H1 (cell line): ENCODE results near the gene OR10H5. TPM values are rescaled to one million over a fixed set of nuclear protein-coding genes. Genes with fewer than 3 reads are reported as not detected.

Experiments
- CTCF ChIA-PET: fragments of 300-600 bp; sonication (Branson Sonifier 250); formaldehyde crosslinking; loops from one replicate; lab custom pipeline; 2021; ENCODE audit not compliant: partially characterized antibody; lab: Charles Lee
- POLR2A ChIA-PET: fragments of 300-600 bp; sonication (Branson Sonifier 250); formaldehyde crosslinking; loops from one replicate; lab custom pipeline; 2021; ENCODE audit warnings: inconsistent platforms; ENCODE audit not compliant: partially characterized antibody; lab: Charles Lee
- DNase-seq, 2 experiments: peaks; one replicate each; pipeline versions ENCODE4 v3.0.0 to v3.0.0-alpha.2; 2010 to 2022; ENCODE audit warnings: low spot score in 2 of 2, low read depth in 1 of 2, mixed read lengths in 1 of 2
- FAIRE-seq: peaks from 2 replicates; lab custom pipeline; 2011; peaks lifted over from hg19 to GRCh38; lab: Jason Lieb, UNC
- H2AFZ ChIP-seq: 2 replicates; pipeline ENCODE4 v1.8.1; 2012; ENCODE audit warnings: low read length, inconsistent platforms
- H2AK5ac ChIP-seq: 2 replicates; pipeline ENCODE4 v1.6.1; 2013; ENCODE audit warnings: low read depth, low read length
- H2BK120ac ChIP-seq: replicated peaks from 2 replicates; pipeline ENCODE3; 2013; ENCODE audit warnings: low read depth, low read length, inconsistent platforms
- H2BK12ac ChIP-seq: 2 replicates; pipeline ENCODE4 v1.6.1; 2013; ENCODE audit warnings: low read depth, low read length
- H2BK15ac ChIP-seq: 2 replicates; pipeline ENCODE4 v1.6.1; 2013; ENCODE audit warnings: low read length
- H2BK20ac ChIP-seq: 2 replicates; pipeline ENCODE4 v1.6.1; 2013; ENCODE audit warnings: low read length
- H2BK5ac ChIP-seq: 2 replicates; pipeline ENCODE4 v1.6.1; 2013; ENCODE audit warnings: low read depth, low read length
- H3K14ac ChIP-seq: 2 replicates; pipeline ENCODE4 v1.6.1; 2013; ENCODE audit warnings: inconsistent platforms; ENCODE audit not compliant: insufficient read length
- H3K18ac ChIP-seq: 2 replicates; pipeline ENCODE4 v1.6.1; 2013; ENCODE audit warnings: low read length; ENCODE audit errors: extremely low read depth
- H3K23ac ChIP-seq: 2 replicates; pipeline ENCODE4 v1.6.1; 2013; ENCODE audit warnings: inconsistent platforms; ENCODE audit not compliant: insufficient read length
- H3K23me2 ChIP-seq: 2 replicates; pipeline ENCODE4 v1.6.1; 2013; ENCODE audit warnings: low read depth, low read length
- H3K27ac ChIP-seq: 2 replicates; pipeline ENCODE4 v1.6.1; 2011; ENCODE audit warnings: low read depth, low read length, inconsistent platforms
- H3K27me3 ChIP-seq, 4 experiments: replicated peaks in 1 of 4; 1 replicate in 1 of 4; 2 replicates in 3 of 4; pipeline versions ENCODE4 v1.6.1 to v1.8.1; 2011 to 2013; ENCODE audit warnings: low read length in 3 of 4, mild to moderate bottlenecking in 3 of 4, inconsistent platforms in 2 of 4, mixed read lengths in 2 of 4, moderate library complexity in 1 of 4; ENCODE audit not compliant: control insufficient read depth in 3 of 4, insufficient read depth in 3 of 4; ENCODE audit errors: extremely low read depth in 1 of 4
- H3K36me3 ChIP-seq, 4 experiments: 2 replicates each; pipeline versions ENCODE4 v1.6.1 to v1.8.1; 2011 to 2013; ENCODE audit warnings: mild to moderate bottlenecking in 4 of 4, low read length in 3 of 4, moderate library complexity in 2 of 4, control low read depth in 1 of 4, inconsistent platforms in 1 of 4; ENCODE audit not compliant: insufficient read depth in 4 of 4, control insufficient read depth in 2 of 4
- H3K4ac ChIP-seq: replicated peaks from 2 replicates; pipeline ENCODE3; 2013; ENCODE audit warnings: low read length, low read depth, mixed read lengths, inconsistent platforms; ENCODE audit not compliant: insufficient read length
- H3K4me1 ChIP-seq, 4 experiments: replicated peaks in 1 of 4; 1 replicate in 1 of 4; 2 replicates in 3 of 4; pipeline versions ENCODE4 v1.6.1 to v1.8.1; 2011 to 2013; ENCODE audit warnings: low read length in 3 of 4, inconsistent platforms in 2 of 4, mixed read lengths in 1 of 4; ENCODE audit not compliant: insufficient read depth in 4 of 4, control insufficient read depth in 3 of 4
- H3K4me2 ChIP-seq, 2 experiments: 2 replicates each; pipeline versions ENCODE4 v1.6.1 to v1.8.1; 2011 to 2013; ENCODE audit warnings: low read depth in 2 of 2, low read length in 2 of 2, control low read depth in 1 of 2, inconsistent platforms in 1 of 2, mild to moderate bottlenecking in 1 of 2; ENCODE audit not compliant: insufficient read depth in 1 of 2
- H3K4me3 ChIP-seq, 4 experiments: fragments of 200-600, 300-600 bp in 1 of 4; sonication (generic), shearing (Covaris generic), sonication (Bioruptor Twin) in 1 of 4; 2 replicates each; pipeline versions ENCODE4 v1.5.1 to v1.8.1; 2011 to 2016; ENCODE audit warnings: low read length in 4 of 4, low read depth in 3 of 4, control low read depth in 2 of 4, inconsistent platforms in 2 of 4, mild to moderate bottlenecking in 2 of 4, mixed read lengths in 1 of 4, moderate library complexity in 1 of 4; ENCODE audit not compliant: insufficient read depth in 2 of 4; ENCODE audit errors: extremely low read depth in 1 of 4
- H3K56ac ChIP-seq: replicated peaks from 2 replicates; pipeline ENCODE3; 2013; ENCODE audit warnings: low read depth, mild to moderate bottlenecking, mixed read lengths, low read length, inconsistent platforms; ENCODE audit not compliant: insufficient read length
- H3K79me1 ChIP-seq: 2 replicates; pipeline ENCODE4 v1.6.1; 2013; ENCODE audit warnings: low read depth, low read length, control low read depth
- H3K79me2 ChIP-seq, 2 experiments: 2 replicates each; pipeline versions ENCODE4 v1.6.1 to v1.8.1; 2012 to 2013; ENCODE audit warnings: low read length in 2 of 2, mild to moderate bottlenecking in 2 of 2, inconsistent platforms in 1 of 2; ENCODE audit not compliant: insufficient read depth in 2 of 2, control insufficient read depth in 1 of 2
- H3K9ac ChIP-seq, 4 experiments: replicated peaks in 1 of 4; 1 replicate in 1 of 4; 2 replicates in 3 of 4; pipeline versions ENCODE4 v1.6.1 to v1.8.1; 2011 to 2013; ENCODE audit warnings: low read depth in 3 of 4, low read length in 3 of 4, control low read depth in 2 of 4, mild to moderate bottlenecking in 2 of 4, moderate library complexity in 2 of 4, inconsistent platforms in 1 of 4; ENCODE audit errors: extremely low read depth in 1 of 4
- H3K9me3 ChIP-seq, 2 experiments: 2 replicates each; pipeline versions ENCODE4 v1.6.1 to v1.8.1; 2012 to 2013; ENCODE audit warnings: mild to moderate bottlenecking in 2 of 2, moderate library complexity in 2 of 2, control low read depth in 1 of 2, inconsistent platforms in 1 of 2, low read depth in 1 of 2, low read length in 1 of 2, mixed read lengths in 1 of 2; ENCODE audit not compliant: insufficient read depth in 2 of 2
- H4K20me1 ChIP-seq, 2 experiments: replicated peaks in 1 of 2; 2 replicates each; pipeline versions ENCODE3 to v1.8.1; 2011 to 2013; ENCODE audit warnings: inconsistent platforms in 2 of 2, low read length in 2 of 2, mild to moderate bottlenecking in 1 of 2; ENCODE audit not compliant: insufficient read depth in 2 of 2, control insufficient read depth in 1 of 2
- H4K5ac ChIP-seq: 2 replicates; pipeline ENCODE4 v1.6.1; 2013; ENCODE audit warnings: low read length, low read depth, mixed read lengths, inconsistent platforms; ENCODE audit not compliant: insufficient read length
- H4K8ac ChIP-seq: 2 replicates; pipeline ENCODE4 v1.8.0; 2013; ENCODE audit warnings: mild to moderate bottlenecking, moderate library complexity, low read length, inconsistent platforms; ENCODE audit not compliant: insufficient read depth; ENCODE audit errors: extremely low read depth
- H4K91ac ChIP-seq: replicated peaks from 2 replicates; pipeline ENCODE3; 2013; ENCODE audit warnings: low read length, mixed read lengths, inconsistent platforms; ENCODE audit not compliant: insufficient read length
- ATF2 ChIP-seq: IDR thresholded peaks from 2 replicates; pipeline ENCODE4 v1.6.1; 2012; ENCODE audit warnings: low read length, inconsistent platforms
- BACH1 ChIP-seq: IDR thresholded peaks from 2 replicates; pipeline ENCODE4 v1.6.1; 2012; ENCODE audit warnings: low read length, improper control_type of control experiment
- HDAC6 ChIP-seq: IDR thresholded peaks from one replicate; pipeline ENCODE4 v1.7.1; 2012; ENCODE audit warnings: low read depth, mild to moderate bottlenecking, inconsistent platforms, low read length, moderate library complexity
- WGBS, 2 experiments: shearing (Covaris generic) in 1 of 2; methylation state at CpG; one replicate each; pipeline versions ENCODE4 v1.1.6 to v1.1.7; 2013 to 2015; ENCODE audit warnings: low lambda C conversion rate in 2 of 2, mixed read lengths in 2 of 2, inconsistent platforms in 1 of 2, low coverage in 1 of 2, missing lambda C conversion rate in 1 of 2; ENCODE audit not compliant: insufficient replicate concordance in 2 of 2, insufficient coverage in 1 of 2, insufficient read length in 1 of 2; ENCODE audit errors: extremely low coverage in 1 of 2, missing lambda C conversion rate in 1 of 2; 5-methylcytosine and 5-hydroxymethylcytosine counted together
- polyA plus RNA-seq, 7 experiments: library from polyadenylated mRNA; depleted of rRNA in 3 of 7; stranded (reverse) in 5 of 7; unstranded in 2 of 7; fragments of >200 nt in 5 of 7; fragments of 200-250 nt in 2 of 7; gene quantifications; 1 replicate in 5 of 7; 2 replicates in 1 of 7; 4 replicates in 1 of 7; pipeline versions ENCODE4 v1.2.1 to v1.2.3, GENCODE V29; 2011 to 2013; ENCODE audit warnings: missing spikeins in 2 of 7, mixed read lengths in 2 of 7
- total RNA-seq: library from RNA; stranded (reverse); fragmentation: NEBNext Ultra II Directional; extraction: Animal tissue kit (Norgen Biotek cat#: 25700); gene quantifications from 2 replicates; pipeline ENCODE4 v1.2.1, GENCODE V29; 2021

The OR10H5 gene
- total and polyA plus RNA-seq, 2 of the 8 experiments (the other 6 are each of a cell fraction or from before 2014, with no cell fraction given) = not detected

DNA sequence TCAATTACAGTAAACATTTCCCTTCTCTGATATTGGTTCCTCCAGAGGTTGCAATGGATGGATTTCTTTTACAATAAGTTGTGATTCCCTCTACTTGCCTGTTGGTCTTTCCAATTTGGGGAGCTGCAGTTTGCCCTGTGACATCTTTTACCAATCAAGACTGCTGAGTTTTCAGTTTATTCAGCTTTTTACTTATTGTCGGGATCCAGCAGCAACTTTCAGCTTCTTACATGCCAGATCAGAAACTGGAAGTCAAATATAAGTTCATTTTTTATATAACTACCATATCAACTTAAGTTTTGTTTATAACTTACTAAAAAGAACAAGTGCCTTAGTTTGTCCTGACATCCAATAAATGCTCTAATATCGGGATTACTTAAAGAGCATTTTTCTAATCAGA, 39.2 kb upstream of the OR10H5 start:
- Histone ChIP-seq H3K14ac (no peak overlapping the region), H4K5ac (no peak overlapping the region), H3K4me3 (no peak overlapping the region), H3K9me3 (peaks cover 48 to 65% of the 10 kb centered on the region in 2 experiments), H4K8ac (no peak overlapping the region), H3K79me2 (no peaks in the 10 kb centered on the region), H3K27me3 (no peaks in the 10 kb centered on the region), H3K4me1 (no peaks in the 10 kb centered on the region), H4K20me1 (no peaks in the 10 kb centered on the region), H3K79me1 (no peaks in the 10 kb centered on the region), H2AK5ac (no peak overlapping the region), H3K36me3 (no peaks in the 10 kb centered on the region), H2AFZ (no peak overlapping the region), H2BK20ac (no peak overlapping the region), H2BK120ac (no peak overlapping the region), H2BK15ac (no peak overlapping the region), H3K27ac (no peak overlapping the region), H3K18ac (no peak overlapping the region), H3K4me2 (no peak overlapping the region), H2BK12ac (no peak overlapping the region), H3K56ac (no peak overlapping the region), H4K91ac (no peak overlapping the region), H3K9ac (no peak overlapping the region), H2BK5ac (no peak overlapping the region), H3K23ac (no peak overlapping the region), H3K4ac (no peak overlapping the region), H3K23me2 (no peaks in the 10 kb centered on the region)
- POLR2A ChIA-PET = no interaction called here
- 88% methylated on average over 2 of the region's 2 CpGs; no CpG with 5 or more reads in 1 of the 2 experiments for WGBS, 2 experiments
- TF ChIP-seq BACH1 = no peak
- no peak for TF ChIP-seq ATF2
- no peak for TF ChIP-seq HDAC6
- CTCF ChIA-PET = no interaction called here
- FAIRE-seq = no peak
- DNase-seq = no peak
